Fibroblast of villous mesenchyme (primary cell): ENCODE measurements around the gene ITPRIP. TPM values are rescaled to one million over a fixed set of nuclear protein-coding genes. Genes with fewer than 3 reads are reported as not detected.

Source experiments
- DNase-seq: peaks from one replicate; pipeline ENCODE4 v3.0.0-alpha.2; 2010; ENCODE audit warnings: low read depth
- H3K4me3 ChIP-seq: 2 replicates; pipeline ENCODE4 v1.5.1; 2011; ENCODE audit warnings: low read depth, mild to moderate bottlenecking, low read length
- total RNA-seq: library from RNA; depleted of rRNA; stranded (reverse); fragments of >200 nt; gene quantifications from 2 replicates; pipeline ENCODE4 v1.2.3, GENCODE V29; 2012
- TF ChIP-seq, protein P1 (sequence below): IDR thresholded peaks from 2 replicates; pipeline ENCODE4 v1.5.1; 2012; ENCODE audit warnings: low read depth, mild to moderate bottlenecking, low read length; ENCODE audit not compliant: insufficient read depth

ITPRIP gene
- total RNA-seq, 1 donor: 9.9 TPM

DNA sequence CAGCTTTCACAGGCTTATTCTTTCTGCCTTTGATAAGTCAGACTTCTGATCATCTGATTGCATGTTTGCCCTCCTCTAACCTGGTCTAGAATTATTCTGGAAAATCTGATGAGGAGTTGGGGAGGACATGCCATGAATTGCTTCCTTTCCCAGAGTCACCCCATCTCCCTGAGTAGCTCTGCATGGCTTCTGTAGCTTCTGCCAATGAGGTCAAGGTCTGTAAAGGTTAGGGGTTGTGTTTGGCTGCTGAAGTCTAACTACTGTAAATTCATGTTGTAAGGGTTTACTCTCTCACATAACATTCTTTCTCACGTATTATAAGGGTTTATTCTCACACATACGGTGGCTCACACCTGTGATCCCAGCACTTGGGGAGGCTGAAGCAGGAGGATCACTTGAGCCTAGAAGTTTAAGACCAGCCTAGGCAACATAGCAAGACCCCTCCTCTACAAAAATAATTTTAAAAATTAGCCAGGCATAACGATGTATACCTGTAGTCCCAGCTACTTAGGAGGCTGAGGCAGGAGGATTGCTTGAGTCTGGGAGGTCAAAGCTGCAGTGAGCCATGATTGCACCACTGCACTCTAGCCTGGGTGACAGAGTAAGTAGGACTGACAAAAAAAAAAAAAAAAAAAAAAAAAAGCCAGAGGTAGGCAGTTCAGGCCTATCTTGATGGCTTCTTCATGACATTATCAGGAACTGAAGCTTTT is 58.6 kb downstream of the ITPRIP start:
- TF ChIP-seq, protein P1, sequence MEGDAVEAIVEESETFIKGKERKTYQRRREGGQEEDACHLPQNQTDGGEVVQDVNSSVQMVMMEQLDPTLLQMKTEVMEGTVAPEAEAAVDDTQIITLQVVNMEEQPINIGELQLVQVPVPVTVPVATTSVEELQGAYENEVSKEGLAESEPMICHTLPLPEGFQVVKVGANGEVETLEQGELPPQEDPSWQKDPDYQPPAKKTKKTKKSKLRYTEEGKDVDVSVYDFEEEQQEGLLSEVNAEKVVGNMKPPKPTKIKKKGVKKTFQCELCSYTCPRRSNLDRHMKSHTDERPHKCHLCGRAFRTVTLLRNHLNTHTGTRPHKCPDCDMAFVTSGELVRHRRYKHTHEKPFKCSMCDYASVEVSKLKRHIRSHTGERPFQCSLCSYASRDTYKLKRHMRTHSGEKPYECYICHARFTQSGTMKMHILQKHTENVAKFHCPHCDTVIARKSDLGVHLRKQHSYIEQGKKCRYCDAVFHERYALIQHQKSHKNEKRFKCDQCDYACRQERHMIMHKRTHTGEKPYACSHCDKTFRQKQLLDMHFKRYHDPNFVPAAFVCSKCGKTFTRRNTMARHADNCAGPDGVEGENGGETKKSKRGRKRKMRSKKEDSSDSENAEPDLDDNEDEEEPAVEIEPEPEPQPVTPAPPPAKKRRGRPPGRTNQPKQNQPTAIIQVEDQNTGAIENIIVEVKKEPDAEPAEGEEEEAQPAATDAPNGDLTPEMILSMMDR: no peak
- H3K4me3 ChIP-seq: no peak overlapping the region
- no peak for DNase-seq

DNA sequence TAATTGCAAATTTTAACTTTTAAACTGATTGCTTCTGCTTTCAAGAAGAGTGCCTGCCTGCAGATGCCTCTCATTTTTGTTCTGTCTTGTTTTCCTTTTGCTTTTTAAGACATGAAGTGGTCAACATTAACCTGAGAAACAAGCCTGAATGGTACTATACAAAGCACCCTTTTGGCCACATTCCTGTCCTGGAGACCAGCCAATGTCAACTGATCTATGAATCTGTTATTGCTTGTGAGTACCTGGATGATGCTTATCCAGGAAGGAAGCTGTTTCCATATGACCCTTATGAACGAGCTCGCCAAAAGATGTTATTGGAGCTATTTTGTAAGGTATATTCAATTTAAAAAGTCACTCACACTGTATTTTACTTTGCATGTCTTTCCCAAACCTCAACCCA is 60.5 kb downstream of the ITPRIP start:
- no peak overlapping the region for H3K4me3 ChIP-seq
- DNase-seq: no peak
- TF ChIP-seq, protein P1: no peak

DNA sequence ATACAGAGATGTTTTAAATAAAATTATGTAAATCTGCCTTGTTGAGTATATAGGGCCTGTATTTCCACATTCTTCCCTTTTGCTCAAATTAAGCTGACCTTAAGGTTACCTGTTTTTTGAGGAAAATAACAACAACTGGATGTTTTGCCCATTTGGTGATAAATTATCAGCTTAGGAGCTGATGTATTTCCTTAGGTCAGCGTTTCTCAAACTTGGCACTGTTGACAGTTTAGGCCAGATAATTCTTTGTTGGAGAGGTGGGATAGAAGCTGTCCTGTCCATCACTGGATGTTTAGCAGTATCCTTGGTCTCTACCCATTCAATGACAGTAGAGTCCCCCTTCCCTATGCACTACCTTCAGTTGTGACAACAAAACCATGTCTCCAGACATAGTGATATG is 62.1 kb downstream of the ITPRIP start:
- DNase-seq: no peak
- no peak overlapping the region for H3K4me3 ChIP-seq
- TF ChIP-seq, protein P1: no peak

DNA sequence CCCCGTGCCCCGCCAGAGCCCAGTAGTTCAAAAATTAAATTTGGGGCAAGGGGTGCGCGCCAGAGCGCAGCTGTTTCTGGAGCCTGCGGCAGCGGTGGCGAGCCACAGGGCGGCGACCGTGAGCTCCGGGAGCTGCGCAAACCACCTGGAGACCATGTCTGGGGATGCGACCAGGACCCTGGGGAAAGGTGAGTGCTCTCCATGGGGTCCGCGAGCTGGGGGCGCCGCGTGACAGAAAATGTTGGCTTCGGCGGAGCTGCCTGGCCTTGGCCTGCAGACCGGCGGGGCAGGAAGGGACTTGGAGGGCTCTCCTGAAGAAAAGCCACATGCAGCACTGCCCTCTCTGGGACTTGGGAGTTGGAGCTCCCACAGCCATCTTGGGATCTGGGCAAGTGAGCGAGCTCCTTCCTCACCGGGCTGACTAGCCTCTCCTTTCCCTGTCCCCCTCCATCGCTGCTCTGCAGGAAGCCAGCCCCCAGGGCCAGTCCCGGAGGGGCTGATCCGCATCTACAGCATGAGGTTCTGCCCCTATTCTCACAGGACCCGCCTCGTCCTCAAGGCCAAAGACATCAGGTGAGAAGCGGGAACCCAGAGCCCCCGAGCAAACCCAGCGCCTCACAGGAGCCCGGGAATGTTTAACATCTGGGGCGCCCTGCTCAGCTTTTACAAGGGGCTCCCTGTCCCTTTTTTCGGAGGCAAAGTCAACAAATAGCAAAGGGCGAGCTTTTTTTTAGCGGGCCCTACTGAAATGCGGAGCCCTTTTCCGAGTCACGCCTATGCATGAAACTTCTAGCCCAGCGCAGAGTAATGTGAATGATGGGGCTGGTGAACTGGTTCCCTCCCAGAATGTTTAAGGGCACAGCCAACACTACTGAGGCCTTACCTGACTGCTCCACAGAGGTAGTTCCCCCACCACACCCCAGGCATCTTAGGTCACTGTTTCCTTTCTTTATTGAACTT is 63.2 kb downstream of the ITPRIP start:
- peak; percentile 34 for DNase-seq
- peak overlapping the region; percentile 36 for H3K4me3 ChIP-seq
- TF ChIP-seq, protein P1: peak; percentile 82

DNA sequence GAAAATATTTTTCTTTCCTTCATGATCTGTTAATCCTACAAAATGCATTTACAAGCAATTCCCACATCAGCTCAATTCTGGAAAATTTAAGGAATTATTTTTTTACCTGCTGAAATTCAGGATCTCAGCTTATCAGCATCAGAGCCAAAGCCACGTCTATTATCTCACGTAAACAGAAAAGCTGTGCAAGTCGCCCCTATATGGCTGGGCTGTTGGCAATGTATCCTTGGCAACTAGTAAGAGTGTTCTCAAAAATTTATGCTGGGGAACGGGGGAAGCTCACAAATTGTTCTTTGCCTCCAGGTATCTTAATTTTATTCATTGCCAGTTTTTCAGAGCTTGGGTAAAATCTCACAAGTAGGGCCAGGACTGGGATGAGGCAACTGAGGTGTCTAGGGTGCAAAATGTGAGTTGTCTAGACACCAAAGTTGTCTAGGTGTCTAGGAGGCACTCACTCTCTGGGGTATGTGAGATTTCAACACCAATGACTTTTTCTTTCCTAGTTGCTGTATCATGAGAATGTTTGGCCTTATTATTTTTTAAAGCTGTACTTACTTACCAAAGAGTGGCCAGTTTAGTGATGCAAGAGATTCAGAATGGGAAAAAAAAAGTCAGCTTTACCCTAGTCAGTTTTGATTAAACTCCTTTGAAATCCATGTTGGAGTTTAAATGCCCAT is 64.2 kb downstream of the ITPRIP start:
- H3K4me3 ChIP-seq: no peak overlapping the region
- peak; percentile 17 for DNase-seq
- TF ChIP-seq, protein P1: no peak

DNA sequence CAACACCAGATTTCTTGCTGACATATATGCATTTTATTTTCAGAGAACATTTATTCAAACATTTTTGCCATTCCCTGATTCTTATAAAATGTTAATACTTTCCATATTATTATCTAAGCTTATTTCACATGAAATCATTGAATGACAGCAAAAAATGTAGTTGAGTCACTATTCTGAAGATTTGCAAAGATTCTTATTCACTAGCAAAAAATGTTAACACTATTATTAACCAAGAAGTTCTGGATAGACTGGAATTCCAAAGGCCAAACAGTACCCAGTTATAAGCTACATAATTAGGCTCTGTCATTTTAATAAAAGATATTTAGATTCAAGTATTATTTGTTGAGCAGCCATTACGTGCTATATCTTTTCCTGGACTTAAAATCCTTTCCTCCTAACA is 65.0 kb downstream of the ITPRIP start:
- no peak overlapping the region for H3K4me3 ChIP-seq
- TF ChIP-seq, protein P1: no peak
- DNase-seq: no peak
